Head of caudate nucleus (tissue), 42 donors: ENCODE data around the gene NAA25.
"Not testable (repeated sequence)": the region's sequence is repeated elsewhere in the genome, so short reads cannot be mapped to it uniquely, and the experiment has no call there.

ENCODE experiments used
- DNase-seq, 42 donors: peaks; one replicate each; pipeline versions ENCODE4 v3.0.0 to v3.0.0-alpha.2; 2020 to 2021; ENCODE audit warnings: mixed read lengths in 7 of 42
- intact Hi-C: fragments of 100-400 bp; cut with DNase I; formaldehyde crosslinking; loops from one replicate; pipeline ENCODE4 v1.15.0; 2022

NAA25 gene

DNA sequence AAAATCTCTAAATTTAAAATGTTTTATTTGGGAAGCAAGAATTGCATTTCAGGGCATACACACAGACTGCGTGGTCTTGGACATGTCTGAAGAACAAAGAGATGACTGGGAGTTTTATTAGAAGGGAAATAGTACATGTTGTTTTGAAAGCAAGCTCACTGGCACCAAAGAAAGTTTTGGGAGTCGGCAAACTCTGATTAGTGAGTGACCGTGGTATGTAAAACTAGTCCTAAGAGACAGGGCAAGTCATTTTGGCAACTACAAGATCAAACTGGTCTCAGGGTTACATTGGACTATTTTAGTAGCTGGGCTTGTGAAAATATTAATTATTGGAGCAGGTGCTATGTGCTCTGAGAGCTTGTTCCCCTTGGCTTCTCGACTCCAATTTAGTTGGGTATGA lies 110.6 kb downstream of the NAA25 start:
- intact Hi-C loops: no loop called here
- no peak for DNase-seq

DNA sequence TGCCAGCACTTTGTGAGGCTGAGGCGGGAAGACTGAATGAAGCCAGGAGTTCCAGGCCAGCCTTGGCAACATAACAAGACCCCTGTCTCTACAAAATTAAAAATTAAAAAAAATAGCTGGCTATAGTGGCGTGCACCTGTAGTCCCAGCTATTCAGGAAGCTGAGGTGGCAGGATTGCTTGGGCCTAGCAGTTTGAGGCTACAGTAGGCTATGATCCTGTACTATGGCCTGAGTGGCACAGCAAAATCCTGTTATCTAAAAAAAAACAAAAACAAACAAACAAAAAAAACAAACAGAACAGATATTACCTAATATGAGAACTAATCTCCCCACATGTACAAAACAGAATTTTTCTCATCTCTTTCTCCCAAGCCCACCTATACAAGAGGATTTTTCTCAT lies 111.3 kb downstream of the NAA25 start:
- intact Hi-C loops: no loop called here
- DNase-seq: no peak

DNA sequence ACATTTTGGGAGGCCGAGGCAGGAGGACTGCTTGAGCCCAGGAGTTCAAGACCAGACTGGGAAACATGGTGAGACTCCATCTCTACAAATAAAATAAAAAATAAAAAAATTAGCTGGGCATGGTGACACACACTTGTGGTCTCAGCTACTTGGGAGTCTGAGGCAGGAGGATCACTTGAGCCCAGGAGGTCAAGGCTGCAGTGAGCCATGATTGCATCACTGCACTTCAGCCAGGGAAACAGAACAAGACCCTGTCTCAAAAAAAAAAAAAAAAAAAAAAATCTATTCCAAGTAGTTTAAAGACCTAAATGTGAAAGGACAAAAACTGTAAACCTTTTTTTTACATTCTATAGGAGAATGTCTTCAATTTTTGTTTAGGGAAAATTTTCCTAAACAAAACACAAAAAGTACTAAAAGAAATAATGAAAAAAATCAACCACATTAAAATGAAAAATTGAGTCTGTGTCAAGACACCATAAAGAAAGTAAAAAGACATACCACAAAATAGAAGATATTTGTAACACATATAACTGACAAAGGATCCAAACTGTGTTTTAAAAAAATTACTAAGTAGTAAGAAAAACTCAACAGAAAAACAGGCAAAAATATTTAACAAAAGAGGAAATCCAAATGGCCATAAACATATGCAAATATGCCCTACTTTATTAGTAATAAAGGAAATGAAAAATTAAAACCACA lies 112.7 kb downstream of the NAA25 start:
- DNase-seq: no peak
- intact Hi-C loops: no loop called here

DNA sequence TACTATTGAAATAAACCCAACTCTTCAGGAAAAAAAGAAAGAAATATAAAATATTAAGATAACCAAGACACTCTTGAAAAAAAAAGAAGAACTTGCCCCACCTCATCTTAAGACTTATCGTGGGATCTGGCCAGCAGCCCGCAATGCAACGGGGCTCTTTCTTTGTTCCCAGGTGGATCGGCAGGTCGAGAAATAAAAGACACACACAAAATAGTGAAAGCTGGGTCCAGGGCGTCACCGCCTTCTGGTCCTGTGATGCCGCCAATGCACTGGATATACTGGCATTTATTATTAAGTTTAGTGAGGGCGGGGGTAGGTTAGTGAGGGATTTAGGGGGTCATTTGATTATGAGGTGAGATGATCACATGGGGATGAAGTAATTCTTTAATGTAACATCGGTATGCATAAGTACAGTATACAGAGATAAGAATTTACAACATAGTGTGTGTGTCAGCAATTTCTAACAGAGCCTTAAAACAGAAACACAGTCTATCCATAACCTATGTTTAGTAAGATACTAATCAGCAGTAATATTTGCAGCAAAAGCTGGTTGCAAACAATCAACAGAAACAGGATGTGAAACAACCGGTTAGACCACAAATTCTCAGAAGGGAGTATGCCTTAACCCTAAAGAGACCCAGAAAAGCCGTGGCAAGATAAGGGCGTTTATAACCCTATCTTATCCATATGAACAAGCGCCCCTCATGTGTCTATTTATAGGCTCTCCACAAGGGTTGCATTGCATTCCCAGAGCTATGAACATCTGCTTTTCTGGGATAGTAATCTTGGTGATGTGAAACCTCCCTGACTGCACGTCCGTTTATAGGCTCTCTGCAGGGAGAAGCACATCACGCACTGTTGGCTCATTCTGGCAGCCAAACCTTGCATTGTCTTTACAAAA lies 114.1 kb downstream of the NAA25 start:
- intact Hi-C loops, DNase-seq: not testable (repeated sequence)

DNA sequence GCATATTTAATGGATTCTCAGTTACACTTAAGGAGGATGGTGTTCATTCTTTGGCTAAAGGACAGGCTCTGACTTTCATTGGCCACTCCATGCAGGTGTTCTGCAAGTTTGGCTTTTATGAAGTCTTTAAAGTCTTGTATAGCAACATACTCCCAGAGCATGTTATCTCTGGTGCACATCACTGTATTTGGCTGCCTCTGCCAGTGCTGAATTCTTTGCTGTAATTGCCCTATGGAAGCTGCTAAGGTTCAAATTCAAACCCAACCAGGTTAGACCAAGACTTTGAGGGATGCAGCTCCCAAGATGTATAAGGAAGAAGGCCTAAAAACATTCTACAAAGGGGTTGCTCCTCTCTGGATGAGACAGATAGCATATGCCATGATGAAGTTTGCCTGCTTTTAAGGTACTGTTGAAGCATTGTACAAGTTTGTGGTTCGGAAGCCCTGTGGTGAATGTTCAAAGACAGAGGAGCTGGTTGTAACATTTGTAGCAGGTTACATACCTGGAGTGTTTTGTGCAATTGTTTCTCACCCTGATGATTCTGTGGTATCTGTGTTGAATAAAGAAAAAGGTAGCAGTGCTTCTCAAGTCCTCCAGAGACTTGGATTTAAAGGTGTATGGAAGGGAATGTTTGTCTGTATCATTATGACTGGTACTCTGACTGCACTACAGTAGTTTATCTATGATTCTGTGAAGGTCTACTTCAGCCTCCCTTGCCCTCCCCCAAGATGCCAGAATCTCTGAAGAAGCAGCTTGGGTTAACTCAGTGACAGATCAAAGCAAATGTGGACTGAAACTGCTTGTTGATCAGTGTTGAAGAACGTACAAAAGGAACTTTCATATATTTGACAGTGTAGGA lies 115.1 kb downstream of the NAA25 start:
- intact Hi-C loops: no loop called here
- no peak for DNase-seq

DNA sequence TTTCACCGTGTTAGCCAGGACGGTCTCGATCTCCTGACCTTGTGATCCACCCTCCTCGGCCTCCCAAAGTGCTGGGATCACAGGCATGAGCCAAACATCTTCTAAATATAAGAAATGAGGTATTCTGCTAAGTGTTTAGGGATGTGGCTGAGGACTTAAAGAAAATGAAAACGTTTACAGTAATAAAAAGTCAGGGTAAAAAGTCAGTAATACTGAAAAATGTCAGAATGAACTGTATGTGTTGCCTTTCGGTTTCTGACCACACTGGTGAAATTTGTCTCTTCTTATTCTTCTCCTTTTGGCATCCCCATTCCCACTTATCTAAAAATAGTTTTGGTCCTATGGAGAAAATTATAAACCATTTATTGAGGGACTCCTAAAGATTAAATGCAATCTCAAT lies 116.1 kb downstream of the NAA25 start:
- no peak for DNase-seq
- intact Hi-C loops: no loop called here

DNA sequence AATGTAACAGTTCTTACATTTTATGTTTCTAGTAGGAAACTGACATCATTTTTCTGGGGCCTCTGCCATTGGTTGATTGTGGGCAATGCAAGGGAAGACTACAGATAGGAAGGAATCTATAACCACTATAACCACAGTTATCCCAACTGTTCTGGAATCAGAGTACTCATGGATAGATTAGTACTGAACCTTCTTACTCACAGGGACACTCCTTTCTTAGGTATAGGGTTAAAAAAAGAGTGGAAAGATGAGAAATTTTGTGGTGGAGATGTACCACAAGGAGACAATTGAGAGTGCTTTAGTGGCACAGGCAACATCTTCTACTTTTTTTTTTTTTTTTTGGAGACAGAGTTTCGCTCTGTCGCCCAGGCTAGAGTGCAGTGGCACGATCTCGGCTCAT lies 116.6 kb downstream of the NAA25 start:
- intact Hi-C loops: no loop called here
- DNase-seq: no peak

DNA sequence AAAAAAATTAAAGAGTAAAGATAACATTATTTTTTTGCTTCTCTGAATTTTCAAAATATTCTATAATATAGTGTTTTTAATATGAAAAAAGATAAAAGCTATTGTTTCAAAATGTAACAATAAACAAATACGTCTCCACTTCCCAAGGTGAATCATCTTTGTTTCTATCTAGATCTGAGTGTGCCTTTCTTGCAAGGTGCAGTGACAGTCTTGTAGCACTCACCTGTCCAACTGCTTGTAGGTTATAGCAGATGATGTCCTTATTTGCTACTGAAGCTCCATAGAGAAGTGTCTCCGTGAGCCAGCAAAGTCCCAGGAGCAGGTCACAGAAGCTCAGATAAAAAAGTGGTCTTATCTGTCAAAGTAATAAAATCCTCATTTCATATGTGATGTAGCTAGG lies 117.0 kb downstream of the NAA25 start:
- DNase-seq: no peak
- intact Hi-C loops: no loop called here

DNA sequence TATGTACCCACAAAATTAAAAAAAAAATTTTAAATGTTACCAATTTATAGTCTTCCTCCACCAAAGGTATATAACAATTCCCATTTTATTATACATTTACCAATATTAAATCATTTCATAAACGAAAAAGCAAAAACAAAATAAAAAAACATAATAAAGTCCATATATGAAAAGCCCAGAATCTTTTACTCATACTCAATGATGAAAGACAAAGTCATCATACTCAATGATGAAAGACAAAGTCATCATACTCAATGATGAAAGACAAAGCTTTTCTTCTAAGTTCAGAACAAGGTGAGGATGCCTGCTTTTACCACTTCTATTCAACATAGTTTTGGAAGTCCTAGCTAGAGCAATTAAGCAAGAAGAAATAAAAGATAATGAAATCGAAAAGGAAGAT lies 123.8 kb downstream of the NAA25 start:
- intact Hi-C loops: no loop called here
- no peak for DNase-seq

DNA sequence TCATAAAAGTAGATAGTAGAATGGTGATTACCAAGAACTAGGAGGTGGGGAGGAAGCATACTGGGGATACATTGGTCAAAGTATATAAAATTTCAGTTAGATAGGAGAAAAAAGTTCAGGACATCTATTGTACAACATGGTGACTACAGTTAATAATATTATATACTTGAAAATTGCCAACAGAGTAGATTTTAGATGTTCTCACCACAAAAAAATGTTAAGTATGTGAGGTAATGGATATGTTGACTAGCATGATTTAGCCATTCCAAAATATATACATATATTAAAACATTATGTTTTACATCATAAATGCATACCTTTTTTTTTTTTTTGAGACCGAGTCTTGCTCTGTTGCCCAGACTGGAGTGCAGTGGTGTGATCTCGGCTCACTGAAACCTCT lies 126.6 kb downstream of the NAA25 start:
- DNase-seq: no peak
- intact Hi-C loops: no loop called here

DNA sequence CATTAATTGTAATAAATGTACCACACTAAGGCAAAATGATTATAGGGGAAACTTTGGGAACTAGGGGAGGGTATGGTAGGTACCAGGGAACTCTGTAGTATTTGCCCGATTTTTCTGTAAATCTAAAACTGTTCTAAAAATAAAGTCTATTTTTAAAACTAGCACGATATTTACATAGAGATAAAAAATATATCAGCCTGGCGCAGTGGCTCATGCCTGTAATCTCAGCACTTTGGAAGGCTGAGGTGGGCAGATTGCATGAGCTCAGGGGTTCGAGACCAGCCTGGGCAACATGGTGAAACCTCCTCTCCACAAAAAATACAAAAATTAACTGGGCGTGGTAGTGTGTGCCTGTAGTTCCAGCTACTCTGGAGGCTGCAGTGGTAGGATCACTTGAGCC lies 128.0 kb downstream of the NAA25 start:
- intact Hi-C loops: no loop called here
- DNase-seq: no peak

DNA sequence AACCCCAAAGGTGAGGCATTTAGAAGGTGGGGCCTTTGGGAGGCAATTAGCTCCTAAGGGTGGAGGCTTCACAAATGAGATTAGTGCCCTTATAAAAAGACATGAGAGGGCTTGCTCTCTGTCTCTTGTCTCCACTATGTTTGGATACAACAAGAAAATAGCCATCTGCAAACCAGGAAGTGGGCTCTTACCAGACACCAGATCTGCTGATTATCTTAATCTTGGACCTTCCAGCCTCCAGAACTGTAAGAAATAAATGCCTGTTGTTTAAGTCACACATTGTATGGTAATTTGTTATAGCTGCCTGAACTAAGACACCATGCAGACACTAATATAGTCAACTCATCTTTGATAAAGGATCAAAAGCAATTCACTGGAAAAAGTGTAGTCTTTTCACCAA lies 130.0 kb downstream of the NAA25 start:
- intact Hi-C loops: no loop called here
- no peak for DNase-seq

DNA sequence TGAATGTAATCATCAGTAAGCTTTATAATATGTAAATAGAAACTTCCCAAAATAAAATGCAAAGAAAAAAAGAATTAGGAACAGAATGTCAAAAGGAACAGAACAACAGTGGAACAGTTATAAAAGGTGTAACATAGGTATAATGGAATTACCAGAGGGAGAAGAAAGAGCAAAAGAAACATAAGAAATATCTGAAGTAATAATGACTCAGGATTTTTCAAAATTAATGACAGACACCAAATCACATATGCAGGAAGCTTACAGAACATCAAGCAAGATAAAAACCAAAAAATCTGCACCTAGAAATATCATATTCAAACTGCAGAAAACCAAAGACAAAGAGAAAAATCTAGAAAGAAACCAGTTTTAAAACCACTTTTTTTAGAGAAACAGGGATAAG lies 131.7 kb downstream of the NAA25 start:
- intact Hi-C loops: no loop called here
- no peak for DNase-seq
